ENCODE measurements around the gene PAM.
"Not testable (repeated sequence)": the region's sequence is repeated elsewhere in the genome, so short reads cannot be mapped to it uniquely, and the experiment has no call there.

Gene PAM

GRCh38 chr5:102975457-102976182 is 220.5 kb downstream of the PAM start:
- no peak overlapping the region for H3K4me3 ChIP-seq (ENCODE audit: low read length)
- no peaks in the 10 kb centered on the region for H3K9me3 ChIP-seq (ENCODE audit: control insufficient read depth, low read length)
- no peaks in the 10 kb centered on the region for H3K4me1 ChIP-seq (ENCODE audit: control insufficient read depth, insufficient read depth, low read length)
- H3K36me3 ChIP-seq (ENCODE audit: control insufficient read depth, insufficient read depth, low read length, severe bottlenecking), result peaks cover 18% of the 10 kb centered on the region
- no peaks in the 10 kb centered on the region for H3K27me3 ChIP-seq (replicated peaks; ENCODE audit: control insufficient read depth, insufficient read depth, low read length)
- peak; percentile 76 for DNase-seq (ENCODE audit: low read depth)
- H3K9ac ChIP-seq (ENCODE audit: low read length), result no peak overlapping the region

- DNase-seq (ENCODE audit: low read depth), result no peak
- no peaks in the 10 kb centered on the region for H3K9me3 ChIP-seq (ENCODE audit: control insufficient read depth, low read length)
- H3K4me1 ChIP-seq (ENCODE audit: control insufficient read depth, insufficient read depth, low read length), result no peaks in the 10 kb centered on the region
- H3K27me3 ChIP-seq (replicated peaks; ENCODE audit: control insufficient read depth, insufficient read depth, low read length), result no peaks in the 10 kb centered on the region
- H3K9ac ChIP-seq (ENCODE audit: low read length), result no peak overlapping the region
- H3K4me3 ChIP-seq (ENCODE audit: low read length), result no peak overlapping the region
- peaks cover 14% of the 10 kb centered on the region for H3K36me3 ChIP-seq (ENCODE audit: control insufficient read depth, insufficient read depth, low read length, severe bottlenecking)
Measured at GRCh38 chr5:102981957-102982635, 227.0 kb downstream of the PAM start.

DNA sequence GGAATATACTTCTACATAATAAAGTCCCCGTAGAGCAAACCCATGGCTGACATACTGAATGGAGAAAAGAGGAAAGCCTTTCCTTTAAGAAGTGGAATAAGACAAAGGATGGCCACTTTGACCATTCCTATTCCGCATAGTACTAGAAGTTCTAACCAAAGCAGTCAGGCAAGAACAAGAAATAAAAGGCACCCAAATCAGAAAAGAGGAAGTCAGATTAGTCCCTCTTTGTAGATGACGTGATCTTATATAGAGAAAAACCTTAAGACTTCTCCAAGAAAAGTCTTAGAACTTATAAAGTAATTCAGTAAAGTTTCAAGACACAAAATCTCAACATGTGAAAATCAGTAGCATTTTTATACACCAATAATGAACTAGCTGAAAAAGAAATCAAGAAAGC is 231.0 kb downstream of the PAM start:
- DNase-seq (ENCODE audit: low read depth), result no peak

DNA sequence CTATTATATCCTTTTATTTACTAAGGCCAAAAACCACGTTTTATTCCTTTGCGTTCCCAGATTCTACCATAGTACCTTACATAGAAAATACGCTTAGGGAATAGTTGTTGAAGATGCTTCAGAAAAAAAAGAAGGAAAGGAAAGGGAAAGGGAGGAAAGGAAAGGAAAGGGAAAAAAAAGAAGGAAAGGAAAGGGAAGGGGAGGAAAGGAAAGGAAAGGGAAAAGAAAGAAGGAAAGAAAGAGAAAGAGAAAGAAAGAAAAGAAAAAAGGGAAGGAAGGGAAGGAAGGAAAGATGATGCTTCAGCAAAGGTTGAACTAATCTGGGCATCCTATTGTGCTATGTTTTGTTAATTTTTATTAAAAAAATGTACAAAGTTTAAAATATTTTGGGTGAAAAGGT is 233.4 kb downstream of the PAM start:
- H3K27me3 ChIP-seq (replicated peaks; ENCODE audit: control insufficient read depth, insufficient read depth, low read length), result no peaks in the 10 kb centered on the region
- H3K9ac ChIP-seq (ENCODE audit: low read length), result no peak overlapping the region
- H3K4me1 ChIP-seq (ENCODE audit: control insufficient read depth, insufficient read depth, low read length), result no peaks in the 10 kb centered on the region
- H3K9me3 ChIP-seq (ENCODE audit: control insufficient read depth, low read length), result no peaks in the 10 kb centered on the region
- H3K36me3 ChIP-seq (ENCODE audit: control insufficient read depth, insufficient read depth, low read length, severe bottlenecking), result no peaks in the 10 kb centered on the region
- DNase-seq (ENCODE audit: low read depth), result no peak
- no peak overlapping the region for H3K4me3 ChIP-seq (ENCODE audit: low read length)

More for the DNA sequence above, 231.0 kb downstream of the PAM start:
- H3K36me3 ChIP-seq (ENCODE audit: control insufficient read depth, insufficient read depth, low read length, severe bottlenecking), result peaks cover 9% of the 10 kb centered on the region
- no peaks in the 10 kb centered on the region for H3K9me3 ChIP-seq (ENCODE audit: control insufficient read depth, low read length)
- no peaks in the 10 kb centered on the region for H3K4me1 ChIP-seq (ENCODE audit: control insufficient read depth, insufficient read depth, low read length)
- no peak overlapping the region for H3K9ac ChIP-seq (ENCODE audit: low read length)
- no peaks in the 10 kb centered on the region for H3K27me3 ChIP-seq (replicated peaks; ENCODE audit: control insufficient read depth, insufficient read depth, low read length)
- no peak overlapping the region for H3K4me3 ChIP-seq (ENCODE audit: low read length)

GRCh38 chr5:102991802-102992201 is 236.7 kb downstream of the PAM start:
- Histone ChIP-seq H3K9me3 (ENCODE audit: control insufficient read depth, low read length) (no peaks in the 10 kb centered on the region), H3K4me3 (ENCODE audit: low read length) (no peak overlapping the region), H3K4me1 (ENCODE audit: control insufficient read depth, insufficient read depth, low read length) (no peaks in the 10 kb centered on the region), H3K36me3 (ENCODE audit: control insufficient read depth, insufficient read depth, low read length, severe bottlenecking) (no peaks in the 10 kb centered on the region), H3K9ac (ENCODE audit: low read length) (no peak overlapping the region), H3K27me3 (replicated peaks; ENCODE audit: control insufficient read depth, insufficient read depth, low read length) (no peaks in the 10 kb centered on the region)
- DNase-seq (ENCODE audit: low read depth), result no peak

DNA sequence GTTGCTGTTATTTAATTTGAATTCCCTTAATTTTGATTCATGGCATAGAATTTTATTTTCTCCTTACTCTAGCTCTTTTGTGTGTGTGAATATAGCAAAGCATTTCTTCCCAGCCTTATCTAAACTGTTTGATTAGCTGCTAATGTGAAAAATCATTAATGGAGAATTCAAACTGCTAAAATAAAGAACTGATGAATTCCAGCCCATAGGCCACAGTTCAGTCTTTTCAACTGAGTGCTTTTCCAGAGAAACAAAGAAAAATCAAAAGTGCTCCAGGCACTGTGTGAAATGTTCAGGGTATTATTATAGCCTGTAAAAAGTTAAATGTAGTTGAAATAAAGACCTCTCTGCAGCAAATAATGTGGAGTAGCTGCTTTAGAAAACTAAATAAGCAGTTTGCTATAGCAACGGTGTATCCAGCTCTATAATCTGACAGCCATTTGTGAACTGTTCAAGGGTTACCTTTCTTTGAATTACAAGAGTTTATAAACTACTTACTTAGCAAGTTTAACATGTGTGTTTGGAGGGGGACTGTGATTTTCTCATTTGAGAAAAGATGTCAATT is 241.0 kb downstream of the PAM start:
- Histone ChIP-seq H3K27me3 (replicated peaks; ENCODE audit: control insufficient read depth, insufficient read depth, low read length) (no peaks in the 10 kb centered on the region), H3K4me1 (ENCODE audit: control insufficient read depth, insufficient read depth, low read length) (no peaks in the 10 kb centered on the region), H3K36me3 (ENCODE audit: control insufficient read depth, insufficient read depth, low read length, severe bottlenecking) (peaks cover 5% of the 10 kb centered on the region), H3K9me3 (ENCODE audit: control insufficient read depth, low read length) (no peaks in the 10 kb centered on the region), H3K9ac (ENCODE audit: low read length) (no peak overlapping the region), H3K4me3 (ENCODE audit: low read length) (no peak overlapping the region)
- DNase-seq (ENCODE audit: low read depth), result no peak

DNA sequence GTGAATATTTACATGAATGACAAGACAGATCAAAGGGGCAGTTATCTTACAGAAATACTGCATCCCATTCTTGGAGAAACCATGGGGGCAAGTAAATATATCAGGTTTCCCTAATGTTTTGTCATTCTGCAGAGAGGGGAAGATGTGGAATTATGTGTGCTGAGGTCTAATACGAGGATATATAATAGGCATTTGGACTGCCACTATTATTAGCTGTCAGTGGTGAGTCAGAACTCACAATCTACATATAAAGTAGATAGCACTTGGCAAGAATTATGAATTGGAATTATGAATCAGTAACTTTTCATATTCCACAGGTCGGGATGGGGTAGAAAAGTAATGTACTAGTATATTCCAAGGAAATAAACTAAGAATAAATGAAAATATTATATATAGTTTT is 243.1 kb downstream of the PAM start:
- no peaks in the 10 kb centered on the region for H3K9me3 ChIP-seq (ENCODE audit: control insufficient read depth, low read length)

GRCh38 chr5:102999191-102999590 is 244.1 kb downstream of the PAM start:
- Histone ChIP-seq H3K4me3 (ENCODE audit: low read length) (no peak overlapping the region), H3K9me3 (ENCODE audit: control insufficient read depth, low read length) (no peaks in the 10 kb centered on the region)

More for the DNA sequence above, 243.1 kb downstream of the PAM start:
- Histone ChIP-seq H3K4me3 (ENCODE audit: low read length) (no peak overlapping the region), H3K27me3 (replicated peaks; ENCODE audit: control insufficient read depth, insufficient read depth, low read length) (no peaks in the 10 kb centered on the region), H3K36me3 (ENCODE audit: control insufficient read depth, insufficient read depth, low read length, severe bottlenecking) (peaks cover 9% of the 10 kb centered on the region), H3K4me1 (ENCODE audit: control insufficient read depth, insufficient read depth, low read length) (no peaks in the 10 kb centered on the region), H3K9ac (ENCODE audit: low read length) (no peak overlapping the region)
- no peak for DNase-seq (ENCODE audit: low read depth)

GRCh38 chr5:102999621-103000020 is 244.5 kb downstream of the PAM start:
- not testable (repeated sequence) for H3K9ac ChIP-seq (ENCODE audit: low read length); H3K9me3 ChIP-seq (ENCODE audit: control insufficient read depth, low read length); H3K4me1 ChIP-seq (ENCODE audit: control insufficient read depth, insufficient read depth, low read length); H3K27me3 ChIP-seq (replicated peaks; ENCODE audit: control insufficient read depth, insufficient read depth, low read length); H3K4me3 ChIP-seq (ENCODE audit: low read length); DNase-seq (ENCODE audit: low read depth)
- peaks cover 20% of the 10 kb centered on the region for H3K36me3 ChIP-seq (ENCODE audit: control insufficient read depth, insufficient read depth, low read length, severe bottlenecking)

More at GRCh38 chr5:102999191-102999590, 244.1 kb downstream of the PAM start:
- H3K36me3 ChIP-seq (ENCODE audit: control insufficient read depth, insufficient read depth, low read length, severe bottlenecking), result peaks cover 16% of the 10 kb centered on the region
- no peak for DNase-seq (ENCODE audit: low read depth)
- H3K4me1 ChIP-seq (ENCODE audit: control insufficient read depth, insufficient read depth, low read length), result no peaks in the 10 kb centered on the region
- no peak overlapping the region for H3K9ac ChIP-seq (ENCODE audit: low read length)
- H3K27me3 ChIP-seq (replicated peaks; ENCODE audit: control insufficient read depth, insufficient read depth, low read length), result no peaks in the 10 kb centered on the region

- DNase-seq (ENCODE audit: low read depth), result no peak
- no peak overlapping the region for H3K4me3 ChIP-seq (ENCODE audit: low read length)
- peaks cover 20% of the 10 kb centered on the region for H3K36me3 ChIP-seq (ENCODE audit: control insufficient read depth, insufficient read depth, low read length, severe bottlenecking)
- no peaks in the 10 kb centered on the region for H3K9me3 ChIP-seq (ENCODE audit: control insufficient read depth, low read length)
- H3K27me3 ChIP-seq (replicated peaks; ENCODE audit: control insufficient read depth, insufficient read depth, low read length), result no peaks in the 10 kb centered on the region
- no peaks in the 10 kb centered on the region for H3K4me1 ChIP-seq (ENCODE audit: control insufficient read depth, insufficient read depth, low read length)
- no peak overlapping the region for H3K9ac ChIP-seq (ENCODE audit: low read length)
Measured at GRCh38 chr5:103000089-103000488, 245.0 kb downstream of the PAM start.

GRCh38 chr5:103003872-103004271 is 248.8 kb downstream of the PAM start:
- no peaks in the 10 kb centered on the region for H3K27me3 ChIP-seq (replicated peaks; ENCODE audit: control insufficient read depth, insufficient read depth, low read length)
- H3K4me1 ChIP-seq (ENCODE audit: control insufficient read depth, insufficient read depth, low read length), result no peaks in the 10 kb centered on the region
- no peaks in the 10 kb centered on the region for H3K9me3 ChIP-seq (ENCODE audit: control insufficient read depth, low read length)

More at GRCh38 chr5:103003872-103004271, 248.8 kb downstream of the PAM start:
- DNase-seq (ENCODE audit: low read depth), result no peak
- H3K9ac ChIP-seq (ENCODE audit: low read length), result no peak overlapping the region
- peaks cover 51% of the 10 kb centered on the region for H3K36me3 ChIP-seq (ENCODE audit: control insufficient read depth, insufficient read depth, low read length, severe bottlenecking)
- no peak overlapping the region for H3K4me3 ChIP-seq (ENCODE audit: low read length)

Measured in adipocyte (in vitro differentiated cells).